BE2C (cell line): Measurements from ENCODE around the gene LORICRIN.
A peak's percentile ranks its signal among the peaks of the same experiment; 100 is the strongest.

ENCODE experiments used
- DNase-seq: peaks from one replicate; pipeline ENCODE4 v3.0.0-alpha.2; 2020
- H3K27me3 ChIP-seq: fragments of 250-450 bp; sonication (Bioruptor Pico); 2 replicates; pipeline ENCODE4 v1.5.1; 2020; ENCODE audit warnings: mild to moderate bottlenecking
- H3K36me3 ChIP-seq: fragments of 250-450 bp; sonication (Bioruptor Pico); 2 replicates; pipeline ENCODE4 v1.5.1; 2020; ENCODE audit warnings: mild to moderate bottlenecking
- H3K4me1 ChIP-seq: fragments of 250-450 bp; sonication (Bioruptor Pico); 2 replicates; pipeline ENCODE4 v1.5.1; 2020
- H3K4me3 ChIP-seq: 2 replicates; pipeline ENCODE4 v1.5.1; 2011; ENCODE audit warnings: low read depth, low read length
- H3K9me3 ChIP-seq: fragments of 250-450 bp; sonication (Bioruptor Pico); 2 replicates; pipeline ENCODE4 v1.5.1; 2020
- CTCF ChIP-seq: IDR thresholded peaks from 2 replicates; pipeline ENCODE4 v1.5.1; 2012; ENCODE audit warnings: mild to moderate bottlenecking, low read depth, low read length

Gene LORICRIN

GRCh38 chr1:153277852-153278251 lies 18.4 kb downstream of the LORICRIN start:
- H3K27me3 ChIP-seq = peaks cover 8% of the 10 kb centered on the region; the same call in 1 of the 2 replicates
- no peaks in the 10 kb centered on the region for H3K9me3 ChIP-seq
- peak; percentile 56 for TF ChIP-seq CTCF
- no peak for DNase-seq
- no peak overlapping the region for H3K4me3 ChIP-seq
- H3K36me3 ChIP-seq = no peaks in the 10 kb centered on the region
- H3K4me1 ChIP-seq = no peaks in the 10 kb centered on the region

- Histone ChIP-seq H3K36me3 (no peaks in the 10 kb centered on the region), H3K9me3 (no peaks in the 10 kb centered on the region), H3K4me1 (no peaks in the 10 kb centered on the region), H3K4me3 (no peak overlapping the region), H3K27me3 (peaks cover 10% of the 10 kb centered on the region)
- peak; percentile 42 for DNase-seq
- TF ChIP-seq CTCF = peak; percentile 58
Measured at GRCh38 chr1:153288634-153289275, 29.3 kb downstream of the LORICRIN start.

GRCh38 chr1:153291514-153291913 lies 32.0 kb downstream of the LORICRIN start:
- no peak for DNase-seq
- TF ChIP-seq CTCF = no peak
- no peaks in the 10 kb centered on the region for H3K9me3 ChIP-seq
- H3K36me3 ChIP-seq = no peaks in the 10 kb centered on the region
- H3K4me3 ChIP-seq = no peak overlapping the region
- H3K27me3 ChIP-seq = peaks cover 21% of the 10 kb centered on the region
- H3K4me1 ChIP-seq = no peaks in the 10 kb centered on the region

GRCh38 chr1:153292185-153292584 lies 32.7 kb downstream of the LORICRIN start:
- Histone ChIP-seq H3K36me3 (no peaks in the 10 kb centered on the region), H3K4me3 (no peak overlapping the region), H3K27me3 (peaks cover 25% of the 10 kb centered on the region), H3K4me1 (no peaks in the 10 kb centered on the region), H3K9me3 (no peaks in the 10 kb centered on the region)
- TF ChIP-seq CTCF = no peak
- DNase-seq = no peak

- no peak for TF ChIP-seq CTCF
- H3K4me3 ChIP-seq = no peak overlapping the region
- DNase-seq = no peak
- no peaks in the 10 kb centered on the region for H3K9me3 ChIP-seq
- H3K27me3 ChIP-seq = peaks cover 25% of the 10 kb centered on the region
- H3K4me1 ChIP-seq = no peaks in the 10 kb centered on the region
- H3K36me3 ChIP-seq = no peaks in the 10 kb centered on the region
Measured at GRCh38 chr1:153292740-153293479, 33.4 kb downstream of the LORICRIN start.

GRCh38 chr1:153293480-153293775 lies 33.9 kb downstream of the LORICRIN start:
- Histone ChIP-seq H3K4me3 (no peak overlapping the region), H3K36me3 (no peaks in the 10 kb centered on the region), H3K4me1 (no peaks in the 10 kb centered on the region), H3K27me3 (peaks cover 25% of the 10 kb centered on the region), H3K9me3 (no peaks in the 10 kb centered on the region)
- TF ChIP-seq CTCF = no peak
- DNase-seq = no peak
